Choroid plexus epithelial cell (primary cell): Measurements from ENCODE around the gene CRTC1.

Experiments used
- DNase-seq: peaks from one replicate; pipeline ENCODE4 v3.0.0-alpha.2; 2010; ENCODE audit warnings: low read depth
- H3K4me3 ChIP-seq: 2 replicates; pipeline ENCODE4 v1.5.1; 2011; ENCODE audit warnings: low read depth, mild to moderate bottlenecking, control low read depth, low read length, moderate library complexity
- CTCF ChIP-seq: conservative IDR thresholded peaks from 2 replicates; pipeline ENCODE4 v1.5.1; 2011; ENCODE audit warnings: low read depth, mild to moderate bottlenecking, control low read depth, inconsistent platforms, low read length, moderate library complexity

Gene CRTC1

GRCh38 chr19:18653853-18654252 lies 29.6 kb upstream of the CRTC1 start:
- DNase-seq: no peak
- no peak overlapping the region for H3K4me3 ChIP-seq
- no peak for TF ChIP-seq CTCF

GRCh38 chr19:18654469-18654868 lies 29.0 kb upstream of the CRTC1 start:
- DNase-seq: no peak
- TF ChIP-seq CTCF: no peak
- no peak overlapping the region for H3K4me3 ChIP-seq

GRCh38 chr19:18655173-18655844 lies 28.2 kb upstream of the CRTC1 start:
- no peak for DNase-seq
- no peak overlapping the region for H3K4me3 ChIP-seq
- no peak for TF ChIP-seq CTCF

GRCh38 chr19:18656337-18657086 lies 27.0 kb upstream of the CRTC1 start:
- TF ChIP-seq CTCF: no peak
- DNase-seq: no peak
- H3K4me3 ChIP-seq: no peak overlapping the region

GRCh38 chr19:18657590-18658365 lies 25.7 kb upstream of the CRTC1 start:
- H3K4me3 ChIP-seq: no peak overlapping the region
- peak; percentile 93 for DNase-seq
- no peak for TF ChIP-seq CTCF

- no peak overlapping the region for H3K4me3 ChIP-seq
- no peak for TF ChIP-seq CTCF
- no peak for DNase-seq
Measured at GRCh38 chr19:18658366-18658855, 25.1 kb upstream of the CRTC1 start.
